ENCODE data around the gene KRTAP22-2.

Gene KRTAP22-2

DNA sequence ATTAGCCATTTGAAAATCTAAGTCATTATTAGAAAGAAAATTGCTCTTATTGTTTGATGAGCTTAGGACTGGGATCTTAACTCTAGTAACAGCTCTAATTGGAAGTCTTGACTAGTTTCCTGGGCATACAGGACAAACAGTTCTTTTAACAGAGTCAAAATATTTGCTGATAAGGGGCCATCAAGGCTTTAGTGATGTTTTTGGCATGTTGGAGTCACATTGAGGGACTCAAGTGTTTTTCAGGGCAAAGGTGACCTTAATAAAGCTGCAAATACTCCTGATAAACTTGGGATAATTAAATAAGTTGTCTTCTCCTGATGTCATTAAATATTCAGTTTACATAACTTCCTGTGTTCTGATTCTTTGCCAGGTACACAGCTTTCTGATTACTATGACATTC lies 22.6 kb downstream of the KRTAP22-2 start:
- H3K4me3 ChIP-seq (ENCODE audit: low read depth, low read length) = no peak overlapping the region
- TF ChIP-seq, protein P1, sequence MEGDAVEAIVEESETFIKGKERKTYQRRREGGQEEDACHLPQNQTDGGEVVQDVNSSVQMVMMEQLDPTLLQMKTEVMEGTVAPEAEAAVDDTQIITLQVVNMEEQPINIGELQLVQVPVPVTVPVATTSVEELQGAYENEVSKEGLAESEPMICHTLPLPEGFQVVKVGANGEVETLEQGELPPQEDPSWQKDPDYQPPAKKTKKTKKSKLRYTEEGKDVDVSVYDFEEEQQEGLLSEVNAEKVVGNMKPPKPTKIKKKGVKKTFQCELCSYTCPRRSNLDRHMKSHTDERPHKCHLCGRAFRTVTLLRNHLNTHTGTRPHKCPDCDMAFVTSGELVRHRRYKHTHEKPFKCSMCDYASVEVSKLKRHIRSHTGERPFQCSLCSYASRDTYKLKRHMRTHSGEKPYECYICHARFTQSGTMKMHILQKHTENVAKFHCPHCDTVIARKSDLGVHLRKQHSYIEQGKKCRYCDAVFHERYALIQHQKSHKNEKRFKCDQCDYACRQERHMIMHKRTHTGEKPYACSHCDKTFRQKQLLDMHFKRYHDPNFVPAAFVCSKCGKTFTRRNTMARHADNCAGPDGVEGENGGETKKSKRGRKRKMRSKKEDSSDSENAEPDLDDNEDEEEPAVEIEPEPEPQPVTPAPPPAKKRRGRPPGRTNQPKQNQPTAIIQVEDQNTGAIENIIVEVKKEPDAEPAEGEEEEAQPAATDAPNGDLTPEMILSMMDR (IDR thresholded peaks at IDR 0.05; ENCODE audit: low read depth, low read length) = no peak

DNA sequence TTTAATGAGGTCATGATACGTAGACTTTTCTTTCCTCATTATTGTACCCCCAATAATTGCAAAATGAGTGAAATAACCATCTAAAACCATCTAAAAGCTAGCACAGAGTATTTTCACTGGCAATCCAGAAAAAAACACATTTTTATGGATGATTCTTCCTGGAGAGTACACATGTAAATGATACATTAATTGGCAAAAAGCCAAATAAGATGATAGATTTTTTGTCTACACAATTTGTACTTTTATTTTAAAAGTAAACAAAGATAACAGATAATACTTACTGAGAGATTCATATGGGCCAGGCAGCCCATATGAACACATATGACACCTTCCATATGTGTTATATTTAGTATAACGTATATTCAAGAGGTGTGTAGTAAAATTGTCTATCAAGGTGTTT lies 26.6 kb downstream of the KRTAP22-2 start:
- H3K4me3 ChIP-seq (ENCODE audit: low read depth, low read length) = no peak overlapping the region
- TF ChIP-seq, protein P1 (IDR thresholded peaks at IDR 0.05; ENCODE audit: low read depth, low read length) = no peak

DNA sequence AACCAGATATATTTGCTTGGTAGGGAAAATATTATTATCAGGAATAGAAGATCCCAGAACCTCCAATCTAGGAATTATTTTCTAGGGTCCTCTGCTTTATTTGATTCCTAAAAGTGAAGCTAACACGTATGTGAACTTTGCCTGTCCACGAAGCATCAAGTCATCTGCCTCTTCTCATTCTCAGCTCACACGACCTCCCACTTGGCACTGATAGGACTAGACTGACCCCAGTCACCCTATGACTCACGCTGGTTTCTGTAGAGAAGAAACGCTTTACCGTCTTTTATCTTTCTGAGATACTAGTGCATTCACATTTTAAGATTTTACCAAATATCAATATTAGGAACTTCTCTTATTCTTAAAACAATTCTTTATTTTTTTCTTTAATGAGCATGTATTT lies 27.1 kb downstream of the KRTAP22-2 start:
- TF ChIP-seq, protein P1 (IDR thresholded peaks at IDR 0.05; ENCODE audit: low read depth, low read length) = no peak
- H3K4me3 ChIP-seq (ENCODE audit: low read depth, low read length) = no peak overlapping the region

DNA sequence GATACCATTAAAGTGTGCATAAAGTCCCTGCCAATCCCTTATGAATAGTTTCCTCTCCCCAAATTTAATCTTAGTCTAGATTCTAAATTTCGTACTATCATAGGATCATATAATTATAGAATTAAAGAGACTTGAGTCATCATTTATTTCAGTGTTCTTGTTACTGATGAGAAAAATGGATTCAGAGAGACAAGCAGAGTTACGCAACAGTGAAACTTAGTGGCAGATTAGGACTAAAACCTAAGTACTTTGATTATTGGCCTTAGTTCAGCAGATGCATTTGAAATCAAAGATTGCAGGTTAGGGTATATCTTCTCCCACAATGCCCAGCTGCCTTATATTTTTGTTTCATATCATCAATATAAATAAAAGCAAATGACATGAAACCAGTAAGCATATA lies 28.2 kb downstream of the KRTAP22-2 start:
- TF ChIP-seq, protein P1 (IDR thresholded peaks at IDR 0.05; ENCODE audit: low read depth, low read length) = no peak
- no peak overlapping the region for H3K4me3 ChIP-seq (ENCODE audit: low read depth, low read length)

DNA sequence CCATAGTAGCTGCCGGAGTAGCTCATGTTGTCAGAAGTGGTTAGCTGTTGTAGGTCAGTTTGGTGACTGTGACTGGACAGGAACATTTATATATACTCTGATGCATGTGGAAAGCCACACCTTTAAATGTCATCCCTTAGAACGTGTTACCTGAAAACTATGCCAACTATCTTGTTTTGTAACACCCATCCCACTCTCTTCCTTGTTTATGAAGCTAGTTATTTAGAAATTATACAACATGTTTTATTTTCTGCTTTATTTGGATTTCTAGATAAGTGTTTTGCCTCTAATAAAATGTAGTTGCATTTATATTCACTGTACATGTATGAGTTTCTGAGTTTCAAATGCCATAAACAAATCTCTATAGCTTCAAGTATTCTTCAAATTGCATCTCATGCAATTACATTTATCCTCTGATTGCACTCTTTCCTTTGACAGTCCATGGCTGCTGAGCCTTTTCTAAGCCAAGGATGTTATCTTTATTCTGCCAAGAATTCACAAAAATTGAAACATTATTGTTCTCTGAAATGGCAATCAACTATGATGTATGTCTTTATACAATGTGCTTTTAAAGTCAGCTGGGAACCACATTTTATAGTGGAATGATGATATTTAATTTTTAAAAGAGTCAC lies 28.8 kb downstream of the KRTAP22-2 start, which contains the start of gene KRTAP19-7:
Gene KRTAP19-7, minus strand, starts transcription at position 51 of the 632 bp plus-strand sequence. Its CDS starts 25 bp downstream, at position 26.
- no peak within 1 kb of the TSS for H3K4me3 ChIP-seq (ENCODE audit: low read depth, low read length)
- TF ChIP-seq, protein P1 (IDR thresholded peaks at IDR 0.05; ENCODE audit: low read depth, low read length) = no peak

DNA sequence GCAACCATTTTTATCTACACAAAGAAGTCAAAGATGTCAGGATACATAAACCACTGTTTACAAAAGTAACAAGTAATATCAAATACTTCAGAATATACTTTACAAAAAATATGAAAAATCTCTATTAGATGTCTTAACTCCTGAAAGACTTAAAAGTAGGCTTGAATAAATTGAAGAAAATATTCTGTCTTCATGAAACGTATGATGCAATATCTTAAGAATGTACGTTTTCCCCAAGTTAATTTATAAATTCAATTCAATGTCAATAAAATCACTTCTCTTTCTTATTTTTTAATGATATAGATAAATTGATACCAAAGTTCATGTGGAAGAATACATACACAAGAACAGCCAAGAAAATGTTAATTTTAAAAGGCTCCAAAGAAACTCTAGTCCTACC lies 35.1 kb downstream of the KRTAP22-2 start:
- no peak overlapping the region for H3K4me3 ChIP-seq (ENCODE audit: low read depth, low read length)
- TF ChIP-seq, protein P1 (IDR thresholded peaks at IDR 0.05; ENCODE audit: low read depth, low read length) = no peak

DNA sequence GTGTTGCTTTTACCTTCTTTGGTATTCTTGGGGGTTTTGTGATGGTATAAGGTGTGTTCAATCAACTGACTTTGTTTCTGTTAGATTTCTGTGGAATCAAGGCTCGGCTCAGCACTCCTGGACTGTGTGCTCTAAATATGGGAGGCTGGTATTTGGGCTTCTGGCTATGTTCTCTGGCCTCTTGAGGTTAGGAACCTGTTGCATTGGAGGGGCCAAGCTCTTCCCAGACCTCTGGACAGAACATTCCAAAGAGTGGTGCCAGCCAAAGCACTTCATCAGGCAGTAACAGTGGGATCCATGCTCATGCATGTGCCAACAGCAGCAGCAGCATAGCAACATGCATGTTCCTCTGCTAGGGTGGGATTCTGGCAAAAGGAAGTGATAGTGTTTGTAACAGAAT lies 37.4 kb downstream of the KRTAP22-2 start:
- TF ChIP-seq, protein P1 (IDR thresholded peaks at IDR 0.05; ENCODE audit: low read depth, low read length) = no peak
- H3K4me3 ChIP-seq (ENCODE audit: low read depth, low read length) = no peak overlapping the region
